Cardiac muscle cell (in vitro differentiated cells and primary cell): Measurements from ENCODE around the gene KLHL8. TPM values are rescaled to one million over a fixed set of nuclear protein-coding genes. Genes with fewer than 3 reads are reported as not detected.
A peak's percentile ranks its signal among the peaks of the same experiment; 100 is the strongest.

Experiments
- DNase-seq, 2 donors: peaks; one replicate each; pipeline versions ENCODE4 v3.0.0 to v3.0.0-alpha.2; 2010 to 2017; ENCODE audit warnings: low read depth in 1 of 2, low spot score in 1 of 2
- H3K27ac ChIP-seq: fragments of 200-600 bp; sonication (generic); 2 replicates; pipeline ENCODE4 v1.5.1; 2016
- H3K27me3 ChIP-seq: fragments of 200-600 bp; sonication (generic); 2 replicates; pipeline ENCODE4 v1.6.0; 2016; ENCODE audit warnings: control low read depth
- H3K36me3 ChIP-seq: fragments of 200-600 bp; sonication (generic); 2 replicates; pipeline ENCODE4 v1.5.1; 2016; ENCODE audit warnings: control low read depth
- H3K4me1 ChIP-seq: fragments of 200-600 bp; sonication (generic); 2 replicates; pipeline ENCODE4 v1.8.1; 2017; ENCODE audit warnings: low read depth, mild to moderate bottlenecking, mixed run types
- H3K4me3 ChIP-seq: fragments of 200-600 bp; sonication (generic); 2 replicates; pipeline ENCODE4 v1.5.1; 2016; ENCODE audit warnings: mild to moderate bottlenecking
- H3K9me3 ChIP-seq: fragments of 200-600 bp; sonication (generic); 2 replicates; pipeline ENCODE4 v1.5.1; 2017; ENCODE audit warnings: low read depth, mild to moderate bottlenecking, control low read depth
- CTCF ChIP-seq: IDR thresholded peaks from 2 replicates; pipeline ENCODE4 v1.5.1; 2012; ENCODE audit warnings: low read depth, mild to moderate bottlenecking, low read length
- polyA plus RNA-seq: library from polyadenylated mRNA; unstranded; fragments of >200 nt; fragmentation: Nextera tagmentation; extraction: Ambion mirVana; gene quantifications from 2 replicates; pipeline ENCODE4 v1.2.1, GENCODE V29; 2016
- total RNA-seq: library from RNA; depleted of rRNA; stranded (reverse); fragments of >200 nt; gene quantifications from 2 replicates; pipeline ENCODE4 v1.2.3, GENCODE V29; 2016

The KLHL8 gene
- total and polyA plus RNA-seq, 2 experiments from 2014 or later = 5.4 to 8.0 TPM

- DNase-seq = no peak
- H3K27ac ChIP-seq = peak overlapping the region; percentile 87
Measured at GRCh38 chr4:87117732-87118075, 102.7 kb downstream of the KLHL8 start.

DNA sequence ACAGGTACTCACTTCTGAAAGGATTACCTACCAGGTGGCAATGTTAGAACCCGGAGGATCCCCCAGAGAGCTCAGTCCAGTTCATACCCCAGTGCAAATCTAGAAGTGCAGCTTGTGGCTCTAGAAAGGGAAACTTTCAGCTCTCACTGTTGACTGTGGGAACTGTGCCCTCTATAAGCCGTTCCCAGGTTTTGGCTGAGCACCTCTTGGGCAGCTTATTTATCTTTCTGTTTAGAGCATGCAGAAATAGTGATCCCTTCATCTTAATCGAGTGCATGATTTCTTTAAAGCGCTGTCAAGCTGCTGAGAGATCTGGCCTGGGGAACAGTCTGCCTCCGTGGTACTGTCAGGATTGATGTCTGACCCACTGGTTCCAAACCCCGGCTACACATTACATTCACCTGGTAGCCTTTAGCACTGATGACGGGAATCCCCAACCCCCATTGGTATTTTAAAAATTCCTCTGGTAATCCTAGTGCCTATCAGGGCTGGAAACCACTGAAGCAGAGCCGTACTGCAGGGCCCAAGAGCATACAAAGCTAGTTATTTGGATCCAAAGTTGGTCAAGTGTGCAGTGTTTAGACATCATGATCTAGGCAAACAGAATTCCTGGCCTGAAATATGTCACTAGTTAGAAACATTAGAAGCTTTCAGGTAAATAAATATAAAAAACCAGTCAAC lies 103.2 kb downstream of the KLHL8 start:
- Histone ChIP-seq H3K4me1 (peaks cover 38% of the 10 kb centered on the region), H3K27me3 (no peaks in the 10 kb centered on the region), H3K9me3 (no peaks in the 10 kb centered on the region), H3K4me3 (no peak overlapping the region), H3K36me3 (peaks cover 10% of the 10 kb centered on the region), H3K27ac (peak overlapping the region; percentile 87)
- no peak for DNase-seq
- TF ChIP-seq CTCF = no peak

More at GRCh38 chr4:87117732-87118075, 102.7 kb downstream of the KLHL8 start:
- no peak overlapping the region for H3K4me3 ChIP-seq
- H3K36me3 ChIP-seq = peaks cover 10% of the 10 kb centered on the region
- TF ChIP-seq CTCF = no peak
- peaks cover 41% of the 10 kb centered on the region for H3K4me1 ChIP-seq
- H3K27me3 ChIP-seq = no peaks in the 10 kb centered on the region
- H3K9me3 ChIP-seq = no peaks in the 10 kb centered on the region

- no peak for TF ChIP-seq CTCF
- Histone ChIP-seq H3K4me3 (no peak overlapping the region), H3K4me1 (peaks cover 29% of the 10 kb centered on the region), H3K27me3 (no peaks in the 10 kb centered on the region), H3K27ac (peak overlapping the region; percentile 87), H3K36me3 (peaks cover 10% of the 10 kb centered on the region), H3K9me3 (no peaks in the 10 kb centered on the region)
- DNase-seq = no peak
Measured at GRCh38 chr4:87116231-87116630, 104.2 kb downstream of the KLHL8 start.

DNA sequence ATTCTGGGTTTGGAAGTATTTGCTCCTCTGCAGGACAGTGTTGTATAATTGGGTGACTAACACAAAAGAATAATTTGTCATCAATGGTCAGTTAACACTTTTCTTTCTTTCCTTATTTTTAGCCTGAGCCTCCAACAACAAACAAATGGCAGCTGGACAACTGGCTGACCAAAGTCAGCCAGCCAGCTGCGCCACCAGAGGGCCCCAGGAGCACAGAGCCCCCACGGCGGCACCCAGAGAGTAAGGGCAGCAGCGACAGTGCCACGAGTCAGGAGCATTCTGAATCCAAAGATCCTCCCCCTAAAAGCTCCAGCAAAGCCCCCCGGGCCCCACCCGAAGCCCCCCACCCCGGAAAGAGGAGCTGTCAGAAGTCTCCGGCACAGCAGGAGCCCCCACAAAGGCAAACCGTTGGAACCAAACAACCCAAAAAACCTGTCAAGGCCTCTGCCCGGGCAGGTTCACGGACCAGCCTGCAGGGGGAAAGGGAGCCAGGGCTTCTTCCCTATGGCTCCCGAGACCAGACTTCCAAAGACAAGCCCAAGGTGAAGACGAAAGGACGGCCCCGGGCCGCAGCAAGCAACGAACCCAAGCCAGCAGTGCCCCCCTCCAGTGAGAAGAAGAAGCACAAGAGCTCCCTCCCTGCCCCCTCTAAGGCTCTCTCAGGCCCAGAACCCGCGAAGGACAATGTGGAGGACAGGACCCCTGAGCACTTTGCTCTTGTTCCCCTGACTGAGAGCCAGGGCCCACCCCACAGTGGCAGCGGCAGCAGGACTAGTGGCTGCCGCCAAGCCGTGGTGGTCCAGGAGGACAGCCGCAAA lies 106.0 kb downstream of the KLHL8 start:
- Histone ChIP-seq H3K4me3 (no peak overlapping the region), H3K36me3 (peaks cover 10% of the 10 kb centered on the region), H3K4me1 (peaks cover 12% of the 10 kb centered on the region), H3K9me3 (no peaks in the 10 kb centered on the region), H3K27ac (peak overlapping the region; percentile 60), H3K27me3 (no peaks in the 10 kb centered on the region)
- peak; percentile 5 for TF ChIP-seq CTCF
- no peak for DNase-seq

DNA sequence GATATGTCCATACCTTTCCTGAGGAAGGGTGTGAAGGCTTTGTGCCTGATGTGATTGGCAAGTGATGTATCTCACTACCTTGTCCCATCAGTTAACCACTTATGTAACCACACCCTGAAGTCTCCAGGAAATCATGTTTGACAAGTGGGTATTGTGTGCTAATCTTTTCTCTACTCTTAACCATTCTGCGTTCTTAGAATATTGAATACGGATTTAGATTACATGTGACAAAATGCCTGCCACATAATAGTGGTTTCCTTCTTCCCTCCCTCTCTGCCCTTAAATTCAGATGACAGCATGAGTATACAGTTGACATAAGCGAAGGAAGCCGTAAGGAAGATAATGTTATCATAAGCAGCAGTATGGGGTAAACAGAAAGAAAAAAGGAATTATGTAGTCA lies 108.4 kb downstream of the KLHL8 start:
- H3K36me3 ChIP-seq = peaks cover 16% of the 10 kb centered on the region
- TF ChIP-seq CTCF = no peak

More for the DNA sequence above, 108.4 kb downstream of the KLHL8 start:
- Histone ChIP-seq H3K4me1 (peaks cover 5% of the 10 kb centered on the region), H3K9me3 (no peaks in the 10 kb centered on the region), H3K4me3 (no peak overlapping the region), H3K27me3 (no peaks in the 10 kb centered on the region), H3K27ac (no peak overlapping the region)
- DNase-seq = peak in 1 of 2 donors; percentile 22

Other genes starting within 250 kb of the KLHL8 start
- gene HSD17B13, start 102.3 kb upstream of the KLHL8 start, total RNA-seq = 0.18 TPM in 1 of 2 replicates, not detected in the other
- gene HSD17B13, start 102.3 kb upstream of the KLHL8 start, polyA plus RNA-seq = 1.0 TPM in 1 of 2 replicates, not detected in the other
- gene HSD17B11, start 170.6 kb upstream of the KLHL8 start, total RNA-seq = 10.1 and 18.9 TPM in 2 replicates
- gene HSD17B11, start 170.6 kb upstream of the KLHL8 start, polyA plus RNA-seq = 17.4 and 22.5 TPM in 2 replicates
- gene NUDT9, start 202.0 kb upstream of the KLHL8 start, total RNA-seq = 17.4 and 21.8 TPM in 2 replicates
- 30.6 and 41.6 TPM in 2 replicates for gene NUDT9, start 202.0 kb upstream of the KLHL8 start, polyA plus RNA-seq